Measurements from ENCODE around the gene ABCA7.

DNA sequence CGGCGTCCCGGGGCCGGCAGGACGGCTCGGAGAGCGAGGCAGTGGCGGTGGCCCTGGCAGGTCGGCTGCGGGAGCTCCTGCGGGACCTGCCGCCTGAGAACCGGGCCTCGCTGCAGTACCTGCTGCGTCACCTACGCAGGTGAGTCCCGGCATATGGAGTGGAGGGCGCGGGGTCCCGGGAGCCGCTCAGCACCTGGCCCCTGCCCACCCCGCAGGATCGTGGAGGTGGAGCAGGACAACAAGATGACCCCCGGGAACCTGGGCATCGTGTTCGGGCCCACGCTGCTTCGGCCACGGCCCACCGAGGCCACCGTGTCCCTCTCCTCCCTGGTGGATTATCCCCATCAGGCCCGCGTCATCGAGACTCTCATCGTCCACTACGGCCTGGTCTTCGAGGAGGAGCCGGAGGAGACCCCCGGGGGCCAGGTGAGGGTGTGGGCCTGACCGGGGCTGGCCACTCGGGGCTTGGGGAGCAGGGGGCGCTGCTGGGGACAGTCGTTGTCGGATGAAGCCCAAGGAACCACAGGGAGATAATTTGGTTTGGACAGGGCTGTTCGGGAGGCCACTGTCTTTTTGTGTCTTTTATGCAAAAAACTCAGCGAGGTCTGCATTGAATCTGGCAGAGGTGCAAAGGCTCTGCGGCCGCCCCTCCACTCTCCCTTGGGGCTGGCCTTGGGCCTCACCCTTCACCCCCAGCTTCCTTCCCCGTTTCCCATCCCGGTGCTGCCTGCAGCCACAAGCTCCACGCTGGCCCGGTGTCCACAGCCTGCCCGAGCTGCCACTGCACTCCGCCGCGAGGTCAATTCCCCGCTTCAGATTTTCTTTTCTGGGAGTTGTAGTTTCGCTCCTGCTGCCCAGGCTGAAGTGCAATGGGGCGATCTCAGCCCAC is 43.3 kb downstream of the ABCA7 start:
- TF ChIP-seq, protein P1, sequence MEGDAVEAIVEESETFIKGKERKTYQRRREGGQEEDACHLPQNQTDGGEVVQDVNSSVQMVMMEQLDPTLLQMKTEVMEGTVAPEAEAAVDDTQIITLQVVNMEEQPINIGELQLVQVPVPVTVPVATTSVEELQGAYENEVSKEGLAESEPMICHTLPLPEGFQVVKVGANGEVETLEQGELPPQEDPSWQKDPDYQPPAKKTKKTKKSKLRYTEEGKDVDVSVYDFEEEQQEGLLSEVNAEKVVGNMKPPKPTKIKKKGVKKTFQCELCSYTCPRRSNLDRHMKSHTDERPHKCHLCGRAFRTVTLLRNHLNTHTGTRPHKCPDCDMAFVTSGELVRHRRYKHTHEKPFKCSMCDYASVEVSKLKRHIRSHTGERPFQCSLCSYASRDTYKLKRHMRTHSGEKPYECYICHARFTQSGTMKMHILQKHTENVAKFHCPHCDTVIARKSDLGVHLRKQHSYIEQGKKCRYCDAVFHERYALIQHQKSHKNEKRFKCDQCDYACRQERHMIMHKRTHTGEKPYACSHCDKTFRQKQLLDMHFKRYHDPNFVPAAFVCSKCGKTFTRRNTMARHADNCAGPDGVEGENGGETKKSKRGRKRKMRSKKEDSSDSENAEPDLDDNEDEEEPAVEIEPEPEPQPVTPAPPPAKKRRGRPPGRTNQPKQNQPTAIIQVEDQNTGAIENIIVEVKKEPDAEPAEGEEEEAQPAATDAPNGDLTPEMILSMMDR (IDR thresholded peaks at IDR 0.05; ENCODE audit: low read length): no peak
- TF ChIP-seq EZH2 (optimal IDR thresholded peaks at IDR 0.05; ENCODE audit: low read depth, low read length): no peak
